Body of pancreas (tissue), 4 donors: ENCODE data around the gene AFF4. TPM values are rescaled to one million over a fixed set of nuclear protein-coding genes. Genes with fewer than 3 reads are reported as not detected.
A peak's percentile ranks its signal among the peaks of the same experiment; 100 is the strongest.

Experiments
- ATAC-seq: fragments of 150-250 bp; one replicate; pipeline ENCODE4 v1.9.1; 2016
- DNase-seq, 4 donors: peaks; one replicate each; pipeline ENCODE4 v3.0.0-alpha.2; 2019
- H3K27ac ChIP-seq, 4 donors: fragments of 200-600 bp; sonication (generic); 1 replicate in 3 of 4; 2 replicates in 1 of 4; pipeline versions ENCODE4 v1.5.1 to v1.6.1; 2016 to 2019; ENCODE audit warnings: mild to moderate bottlenecking in 1 of 4, mixed read lengths in 1 of 4, moderate library complexity in 1 of 4
- H3K27me3 ChIP-seq, 2 donors: fragments of 200-600 bp; sonication (generic); one replicate each; pipeline ENCODE4 v1.6.0; 2016; ENCODE audit warnings: mild to moderate bottlenecking in 1 of 2
- H3K36me3 ChIP-seq, 2 donors: fragments of 200-600 bp; sonication (generic); replicated peaks in 1 of 2; 2 replicates each; pipeline ENCODE4 v1.5.1; 2016; ENCODE audit warnings: low read depth in 2 of 2; ENCODE audit not compliant: insufficient read depth in 1 of 2
- H3K4me1 ChIP-seq: fragments of 200-600 bp; sonication (generic); one replicate; pipeline ENCODE4 v1.6.0; 2016
- H3K4me3 ChIP-seq, 2 donors: fragments of 200-600 bp; sonication (generic); 1 replicate in 1 of 2; 2 replicates in 1 of 2; pipeline ENCODE4 v1.5.1; 2016 to 2019
- H3K9me3 ChIP-seq, 3 donors: fragments of 200-600 bp; sonication (generic); 1 replicate in 2 of 3; 2 replicates in 1 of 3; pipeline ENCODE4 v1.5.1; 2016
- CTCF ChIP-seq, 7 experiments: fragments of 450-650 bp in 4 of 7; fragments of 200-600 bp in 3 of 7; sonication (generic) in 3 of 7; IDR thresholded peaks; one replicate each; pipeline ENCODE4 v1.5.1; 2016 to 2019; ENCODE audit warnings: antibody characterized with exemption in 7 of 7
- POLR2A ChIP-seq, 3 donors: fragments of 450-650 bp; IDR thresholded peaks; one replicate each; pipeline ENCODE4 v1.6.1; 2016; ENCODE audit warnings: antibody characterized with exemption in 3 of 3, mild to moderate bottlenecking in 2 of 3
- WGBS, 2 donors: methylation state at CpG; one replicate each; pipeline ENCODE4 v1.1.5; 2017; 5-methylcytosine and 5-hydroxymethylcytosine counted together
- intact Hi-C: fragments of 100-400 bp; cut with DNase I; formaldehyde crosslinking; loops from one replicate; pipeline ENCODE4 v1.15.1; 2023
- total RNA-seq, 2 donors: library from RNA; depleted of rRNA; stranded (reverse); fragments of >200 nt; gene quantifications; one replicate each; pipeline ENCODE4 v1.1.0, GENCODE V29; 2016

Gene AFF4
- total RNA-seq, 2 donors from 2014 or later: 31.4 to 32.3 TPM

DNA sequence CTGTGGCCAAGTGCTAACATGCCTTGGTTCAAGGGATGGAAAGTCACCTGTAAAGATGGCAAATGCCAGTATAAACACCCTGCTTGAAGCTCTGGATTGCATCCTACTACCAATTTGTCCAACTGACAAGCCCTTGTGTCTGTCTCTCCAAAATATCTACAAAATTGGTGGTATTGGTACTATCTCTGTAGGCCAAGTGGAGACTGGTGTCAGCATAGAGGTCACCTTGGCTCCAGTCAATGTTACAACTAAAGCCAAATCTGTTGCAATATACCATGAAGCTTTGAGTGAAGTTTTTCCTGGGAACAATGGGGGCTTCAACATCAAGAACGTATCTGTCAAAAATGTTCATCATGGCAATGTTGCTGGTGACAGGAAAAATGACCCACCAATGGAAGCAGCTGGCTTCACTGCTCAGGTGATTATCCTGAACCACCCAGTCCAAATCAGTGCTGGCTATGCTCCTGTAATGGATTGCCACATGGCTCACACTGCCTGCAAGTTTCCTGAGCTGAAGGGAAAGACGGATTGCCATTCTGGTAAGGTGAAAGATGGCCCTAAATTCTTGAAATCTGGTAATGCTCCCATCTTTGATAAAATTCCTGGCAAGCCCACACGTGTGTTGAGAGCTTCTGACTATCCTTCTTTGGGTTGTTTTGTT, 19.9 kb downstream of the AFF4 start:
- Histone ChIP-seq H3K4me1 (peaks cover 16% of the 10 kb centered on the region), H3K27ac (no peak overlapping the region), H3K9me3 (no peaks in the 10 kb centered on the region), H3K36me3 (no peaks in the 10 kb centered on the region), H3K27me3 (no peaks in the 10 kb centered on the region), H3K4me3 (no peak overlapping the region)
- ATAC-seq (no peak), DNase-seq (no peak)
- intact Hi-C loops: no loop called here
- no peak for TF ChIP-seq CTCF (IDR thresholded peaks at IDR 0.05)
- 81 to 83% methylated on average over 2 to 3 of the region's 3 CpGs for WGBS, 2 donors

DNA sequence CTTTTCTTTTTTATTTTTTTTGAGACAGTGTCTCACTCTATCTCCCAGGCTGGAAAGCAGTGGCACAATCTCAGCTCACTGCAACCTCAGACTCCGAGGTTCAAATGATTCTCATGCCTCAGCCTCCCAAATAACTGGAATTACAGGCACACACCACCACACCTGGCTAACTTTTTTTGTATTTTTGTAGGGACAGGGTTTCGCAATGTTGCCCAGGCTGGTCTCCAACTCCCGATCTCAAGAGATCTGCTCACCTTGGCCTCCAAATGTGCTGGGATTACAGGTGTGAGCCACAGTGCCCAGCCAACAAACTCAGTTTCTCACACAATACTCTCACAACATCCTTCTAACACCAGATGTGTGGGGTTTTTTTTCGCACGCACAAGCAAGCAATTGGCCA, 22.1 kb downstream of the AFF4 start:
- intact Hi-C loops: no loop called here

GRCh38 chr5:132928062-132928407, 35.4 kb downstream of the AFF4 start:
- H3K27me3 ChIP-seq: no peaks in the 10 kb centered on the region
- peaks cover 23% of the 10 kb centered on the region for H3K4me1 ChIP-seq
- peaks cover 4 to 10% of the 10 kb centered on the region in 2 donors for H3K36me3 ChIP-seq
- H3K9me3 ChIP-seq: no peaks in the 10 kb centered on the region
- WGBS, 2 donors: 65 to 74% methylated on average over 2 of the region's 2 CpGs
- no peak for DNase-seq
- intact Hi-C loops: no loop called here
- H3K4me3 ChIP-seq: no peak overlapping the region
- no peak overlapping the region for H3K27ac ChIP-seq
- no peak for TF ChIP-seq POLR2A (IDR thresholded peaks at IDR 0.05)
- TF ChIP-seq CTCF (IDR thresholded peaks at IDR 0.05): no peak
- no peak for ATAC-seq

More for the DNA sequence above, 22.1 kb downstream of the AFF4 start:
- TF ChIP-seq CTCF (IDR thresholded peaks at IDR 0.05): no peak
- no peak for TF ChIP-seq POLR2A (IDR thresholded peaks at IDR 0.05)
- DNase-seq: no peak
- H3K27me3 ChIP-seq: no peaks in the 10 kb centered on the region
- 89 to 91% methylated on average over 5 of the region's 5 CpGs for WGBS, 2 donors
- H3K36me3 ChIP-seq: peaks cover 0 to 2% of the 10 kb centered on the region in 2 donors
- no peak overlapping the region for H3K4me3 ChIP-seq
- H3K9me3 ChIP-seq: no peaks in the 10 kb centered on the region
- no peak overlapping the region for H3K27ac ChIP-seq
- no peak for ATAC-seq
- peaks cover 15% of the 10 kb centered on the region for H3K4me1 ChIP-seq

DNA sequence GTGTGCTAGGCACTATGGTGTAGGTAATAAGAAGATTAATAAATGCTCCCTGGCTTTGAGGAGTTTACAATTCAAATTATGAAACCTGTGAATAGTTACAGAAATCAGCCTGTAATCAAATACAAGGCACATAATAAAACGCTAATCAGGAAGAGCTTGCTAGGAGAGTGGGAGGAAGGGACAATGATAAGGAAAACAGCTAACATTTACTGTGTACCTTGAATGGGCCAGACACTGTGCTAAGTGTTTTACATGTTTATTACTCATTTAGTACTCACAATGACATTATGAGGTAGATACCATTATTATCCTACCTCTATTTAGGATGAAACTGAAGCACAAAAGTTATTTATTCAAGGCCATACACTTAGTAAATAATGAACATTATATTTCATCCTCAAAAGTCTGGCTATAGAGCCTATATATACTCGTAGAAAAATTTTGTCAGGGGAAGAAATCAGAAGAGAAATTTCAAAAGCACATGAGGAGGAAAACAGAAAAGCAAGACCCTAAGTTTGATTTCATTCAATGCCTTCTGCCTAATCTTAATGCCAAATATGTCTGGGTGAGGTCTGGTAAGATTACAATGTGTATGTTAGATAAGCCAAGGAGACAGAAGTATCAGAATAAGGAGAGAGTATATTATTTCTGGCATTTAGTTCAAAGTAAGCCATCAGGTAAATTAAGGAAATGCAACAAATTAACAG, 35.9 kb downstream of the AFF4 start:
- intact Hi-C loops: no loop called here
- WGBS, 2 donors: 35 to 39% methylated on average over 2 of the region's 2 CpGs

More for the DNA sequence above, 35.9 kb downstream of the AFF4 start:
- ATAC-seq (no peak), DNase-seq (no peak)
- H3K4me3 ChIP-seq: no peak overlapping the region
- no peak for TF ChIP-seq POLR2A (IDR thresholded peaks at IDR 0.05)
- peak in 1 of 7 experiments; percentile 10 for TF ChIP-seq CTCF (IDR thresholded peaks at IDR 0.05)
- H3K36me3 ChIP-seq: peaks cover 4 to 10% of the 10 kb centered on the region in 2 donors
- no peaks in the 10 kb centered on the region for H3K27me3 ChIP-seq
- peaks cover 23% of the 10 kb centered on the region for H3K4me1 ChIP-seq
- no peak overlapping the region for H3K27ac ChIP-seq
- H3K9me3 ChIP-seq: no peaks in the 10 kb centered on the region
